Stomach (tissue), 9 donors: Measurements from ENCODE around the gene PLAGL2. TPM values are rescaled to one million over a fixed set of nuclear protein-coding genes. Genes with fewer than 3 reads are reported as not detected.
A peak's percentile ranks its signal among the peaks of the same experiment; 100 is the strongest.

Experiments
- DNase-seq, 2 donors: peaks; one replicate each; pipeline versions ENCODE4 v3.0.0 to v3.0.0-alpha.2; 2013 to 2019
- H3K27ac ChIP-seq, 5 donors: fragments of 200-600 bp in 4 of 5; sonication (generic) in 4 of 5; one replicate each; pipeline ENCODE4 v1.5.1; 2013 to 2019; ENCODE audit warnings: mild to moderate bottlenecking in 1 of 5, moderate library complexity in 1 of 5
- H3K27me3 ChIP-seq, 3 donors: fragments of 200-600 bp; sonication (generic); one replicate each; pipeline ENCODE4 v1.5.1; 2017 to 2019; ENCODE audit warnings: mixed run types in 1 of 3
- H3K36me3 ChIP-seq, 4 donors: fragments of 200-600 bp; sonication (generic); 1 replicate in 3 of 4; 2 replicates in 1 of 4; pipeline ENCODE4 v1.5.1; 2016 to 2019
- H3K4me1 ChIP-seq, 4 donors: fragments of 200-600 bp; sonication (generic); one replicate each; pipeline ENCODE4 v1.5.1; 2016 to 2019
- H3K4me3 ChIP-seq, 4 donors: fragments of 200-600 bp; sonication (generic) in 3 of 4; one replicate each; pipeline ENCODE4 v1.5.1; 2016 to 2019; ENCODE audit warnings: mild to moderate bottlenecking in 1 of 4
- H3K9me3 ChIP-seq, 4 donors: fragments of 200-600 bp; sonication (generic); one replicate each; pipeline ENCODE4 v1.5.1; 2016 to 2019
- CTCF ChIP-seq, 7 experiments: fragments of 450-650 bp in 4 of 7; fragments of 200-600 bp in 3 of 7; sonication (generic) in 3 of 7; IDR thresholded peaks; one replicate each; pipeline ENCODE4 v1.5.1; 2016 to 2019; ENCODE audit warnings: antibody characterized with exemption in 7 of 7, control low read depth in 2 of 7, mild to moderate bottlenecking in 1 of 7
- EP300 ChIP-seq: sonication (generic); formaldehyde crosslinking; IDR thresholded peaks from one replicate; pipeline ENCODE4 v1.6.1; 2017; ENCODE audit warnings: antibody characterized with exemption
- POLR2A ChIP-seq, 4 donors: fragments of 450-650 bp; IDR thresholded peaks; one replicate each; pipeline ENCODE4 v1.6.1; 2016; ENCODE audit warnings: antibody characterized with exemption in 4 of 4, control low read depth in 2 of 4, mild to moderate bottlenecking in 1 of 4, moderate library complexity in 1 of 4
- POLR2AphosphoS5 ChIP-seq, 3 donors: sonication (generic); formaldehyde crosslinking; IDR thresholded peaks; one replicate each; pipeline ENCODE4 v1.6.1; 2016; ENCODE audit warnings: antibody characterized with exemption in 3 of 3
- WGBS, 5 donors: extraction: QIAGEN DNeasy Blood & Tissue Kit in 3 of 5; methylation state at CpG; one replicate each; pipeline versions ENCODE4 v1.1.5 to v1.1.7; 2013 to 2018; 5-methylcytosine and 5-hydroxymethylcytosine counted together
- intact Hi-C: fragments of 100-400 bp; cut with DNase I; formaldehyde crosslinking; loops from one replicate; pipeline ENCODE4 v1.15.1; 2023; ENCODE audit warnings: low total_unique reads
- polyA plus RNA-seq, 3 donors: library from polyadenylated mRNA; stranded (reverse); fragments of 200-250 nt; gene quantifications; one replicate each; pipeline ENCODE4 v1.2.3, GENCODE V29; 2013
- total RNA-seq, 5 donors: library from RNA; depleted of rRNA; stranded (reverse); fragments of >200 nt; gene quantifications; one replicate each; pipeline versions ENCODE4 v1.1.0 to v1.2.3, GENCODE V29; 2014 to 2016
- donor health status: healthy with polysubstance abuse.
- donor health status: Bipolar disorder and iron deficiency.
- donor health status: healthy.

PLAGL2 gene
- total and polyA plus RNA-seq, 8 donors = 1.8 to 20.0 (median 4.4) TPM

GRCh38 chr20:32158351-32158750 is 49.2 kb downstream of the PLAGL2 start:
- no peak overlapping the region for H3K4me3 ChIP-seq
- intact Hi-C loops = no loop called here
- TF ChIP-seq CTCF (IDR thresholded peaks at IDR 0.05) = no peak
- no peak for TF ChIP-seq EP300
- TF ChIP-seq POLR2AphosphoS5 (IDR thresholded peaks at IDR 0.05) = no peak
- TF ChIP-seq POLR2A (IDR thresholded peaks at IDR 0.05) = no peak
- DNase-seq = no peak
- no peak overlapping the region for H3K27ac ChIP-seq
- WGBS, 5 donors = 95 to 97% (median 96%) methylated on average over 11 of the region's 11 CpGs
- H3K4me1 ChIP-seq = peaks cover 12 to 18% (median 16%) of the 10 kb centered on the region in 4 donors
- no peaks in the 10 kb centered on the region for H3K9me3 ChIP-seq
- H3K27me3 ChIP-seq = no peaks in the 10 kb centered on the region
- peaks cover 39 to 91% (median 89%) of the 10 kb centered on the region in 4 donors for H3K36me3 ChIP-seq

GRCh38 chr20:32157611-32158010 is 49.9 kb downstream of the PLAGL2 start:
- 94 to 97% (median 94%) methylated on average over 11 to 14 of the region's 14 CpGs for WGBS, 5 donors

GRCh38 chr20:32155017-32155981 is 52.2 kb downstream of the PLAGL2 start:
- no peak overlapping the region for H3K4me3 ChIP-seq
- H3K4me1 ChIP-seq = peaks cover 12 to 18% (median 16%) of the 10 kb centered on the region in 4 donors
- peaks cover 50 to 93% (median 90%) of the 10 kb centered on the region in 4 donors for H3K36me3 ChIP-seq
- WGBS, 5 donors = 43 to 54% (median 47%) methylated on average over 11 of the region's 11 CpGs
- H3K27ac ChIP-seq = peak overlapping the region in 4 of 5 donors; percentile 32 to 57 (median 52)
- peak; percentile 71 to 77 for DNase-seq
- H3K27me3 ChIP-seq = no peaks in the 10 kb centered on the region
- TF ChIP-seq POLR2AphosphoS5 (IDR thresholded peaks at IDR 0.05) (peak in 2 of 3 donors; percentile 52 to 70), POLR2A (IDR thresholded peaks at IDR 0.05) (no peak), CTCF (IDR thresholded peaks at IDR 0.05) (peak in 4 of 7 experiments; percentile 18 to 33 (median 28))
- intact Hi-C loops = no loop called here
- H3K9me3 ChIP-seq = no peaks in the 10 kb centered on the region

More at GRCh38 chr20:32157611-32158010, 49.9 kb downstream of the PLAGL2 start:
- intact Hi-C loops = no loop called here
- no peak for DNase-seq
- Histone ChIP-seq H3K9me3 (no peaks in the 10 kb centered on the region), H3K27me3 (no peaks in the 10 kb centered on the region), H3K4me3 (no peak overlapping the region), H3K4me1 (peaks cover 12 to 18% (median 16%) of the 10 kb centered on the region in 4 donors), H3K36me3 (peaks cover 44 to 91% (median 89%) of the 10 kb centered on the region in 4 donors), H3K27ac (no peak overlapping the region)
- TF ChIP-seq EP300 = no peak
- TF ChIP-seq CTCF (IDR thresholded peaks at IDR 0.05) = no peak
- TF ChIP-seq POLR2A (IDR thresholded peaks at IDR 0.05) = no peak
- no peak for TF ChIP-seq POLR2AphosphoS5 (IDR thresholded peaks at IDR 0.05)

GRCh38 chr20:32153771-32154170 is 53.8 kb downstream of the PLAGL2 start:
- WGBS, 5 donors = 92 to 100% (median 97%) methylated on average over 5 of the region's 5 CpGs
- Histone ChIP-seq H3K4me1 (peaks cover 12 to 18% (median 16%) of the 10 kb centered on the region in 4 donors), H3K27ac (no peak overlapping the region), H3K36me3 (peaks cover 49 to 93% (median 90%) of the 10 kb centered on the region in 4 donors), H3K4me3 (no peak overlapping the region), H3K9me3 (no peaks in the 10 kb centered on the region), H3K27me3 (no peaks in the 10 kb centered on the region)
- TF ChIP-seq POLR2AphosphoS5 (IDR thresholded peaks at IDR 0.05) (no peak), POLR2A (IDR thresholded peaks at IDR 0.05) (no peak)
- no peak for DNase-seq
- intact Hi-C loops = no loop called here
